ENCODE results near the gene AKAP14. TPM values are rescaled to one million over a fixed set of nuclear protein-coding genes. Genes with fewer than 3 reads are reported as not detected.
"Not testable (repeated sequence)": the region's sequence is repeated elsewhere in the genome, so short reads cannot be mapped to it uniquely, and the experiment has no call there.

AKAP14 gene
- total RNA-seq, 2 experiments from 2014 or later = not detected

DNA sequence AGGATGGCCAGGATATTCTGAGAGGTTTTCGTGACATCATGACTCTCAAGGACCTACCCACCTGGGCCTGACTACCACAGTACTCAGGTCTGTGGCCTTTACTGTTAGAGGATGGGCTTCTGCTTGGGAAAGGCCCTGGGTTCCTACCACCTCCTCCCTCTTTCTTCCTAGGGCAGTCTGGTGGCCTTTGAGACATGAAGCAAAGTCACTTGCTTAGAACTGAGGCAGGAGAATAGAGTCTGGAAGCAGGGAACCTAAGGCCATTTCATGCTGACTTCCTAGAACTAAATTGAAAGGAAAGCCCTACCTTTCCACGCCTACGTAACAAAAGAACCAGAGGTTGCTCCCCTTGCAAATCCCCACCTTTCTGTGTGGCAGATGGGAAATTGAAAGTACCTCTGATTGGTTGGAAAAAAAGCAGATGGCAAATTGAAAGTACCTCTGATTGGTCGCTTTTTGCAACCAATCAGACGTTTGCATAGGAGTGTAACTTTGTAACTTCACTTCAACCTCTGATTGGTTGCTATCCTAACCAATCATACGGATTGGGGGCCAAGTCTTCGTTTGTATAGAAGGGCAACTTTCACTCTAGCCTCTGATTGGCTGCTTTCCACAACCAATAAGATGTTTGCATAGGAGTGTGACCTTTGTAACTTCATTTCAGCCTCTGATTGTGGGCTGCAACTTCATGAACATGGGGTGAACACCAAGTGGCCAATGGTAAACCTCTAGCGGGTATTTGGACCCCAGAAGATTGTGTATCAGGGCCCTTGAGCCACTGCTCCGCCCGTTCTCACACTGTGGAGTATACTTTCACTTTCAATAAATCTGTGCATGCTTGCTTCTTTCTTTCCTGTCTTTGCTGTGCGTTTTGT, 9.9 kb upstream of the AKAP14 start:
- ChIA-PET CTCF (interaction anchor here (1.2 kb wide), 1 partner anchor 16 kb away, joined by 3 read pairs; no protein-coding TSS in a partner anchor), POLR2A (no interaction called here)
- ATAC-seq (peak; percentile 73), DNase-seq (peak; percentile 58)
- peak overlapping the region; percentile 45 for H3K4me3 Mint-ChIP-seq
- H3K36me3 Mint-ChIP-seq (ENCODE audit: low read depth) = peaks cover under 1% of the 10 kb centered on the region
- H3K4me1 Mint-ChIP-seq (ENCODE audit: low read depth) = peaks cover 13% of the 10 kb centered on the region
- peak overlapping the region; percentile 52 for H3K27ac Mint-ChIP-seq
- H3K27me3 Mint-ChIP-seq (ENCODE audit: low read depth) = no peaks in the 10 kb centered on the region
- H3K9me3 Mint-ChIP-seq (ENCODE audit: insufficient read depth) = no peaks in the 10 kb centered on the region

DNA sequence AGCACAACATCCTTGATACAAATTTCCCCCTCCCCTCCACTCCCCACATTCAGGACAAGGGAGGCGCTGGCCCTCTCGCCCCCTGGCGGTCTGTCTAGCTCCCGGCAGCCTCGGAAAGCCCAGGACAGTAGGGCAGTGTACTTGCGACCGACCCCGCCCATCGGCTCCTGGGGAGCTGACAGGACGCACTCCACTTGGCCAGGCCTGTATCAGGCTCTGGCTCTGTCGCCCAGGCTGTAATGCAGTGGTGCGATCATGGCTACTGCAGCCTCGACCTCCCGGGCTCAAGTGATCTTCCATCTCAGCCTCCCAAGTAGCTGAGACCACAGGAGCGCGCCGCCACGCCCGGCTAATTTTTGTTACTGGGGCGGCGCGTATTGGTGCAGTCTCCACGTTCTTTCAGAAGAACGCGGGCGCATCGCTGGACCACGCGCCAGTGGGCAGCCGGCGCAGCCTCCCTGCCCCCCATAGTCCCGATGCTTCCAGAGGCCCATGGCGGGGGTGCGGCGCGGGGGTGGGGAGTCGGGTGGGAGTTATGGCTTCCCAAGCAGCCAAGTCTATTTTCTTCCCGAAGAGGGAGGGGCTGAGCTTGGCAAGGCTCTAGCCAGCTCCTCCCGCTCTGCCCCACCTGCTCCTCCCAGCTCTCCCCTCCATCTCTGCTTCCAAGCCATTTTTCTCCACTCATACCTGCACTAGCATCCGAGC, 7.8 kb upstream of the AKAP14 start:
- Mint-ChIP-seq H3K9me3 (ENCODE audit: insufficient read depth) (no peaks in the 10 kb centered on the region), H3K27ac (no peak overlapping the region)
- CTCF ChIA-PET = interaction anchor here (0.8 to 2.1 kb wide), 9 partner anchors 9 to 406 kb away, joined by 3 to 6 read pairs (median 3); partner anchors contain the start of gene RPL39

DNA sequence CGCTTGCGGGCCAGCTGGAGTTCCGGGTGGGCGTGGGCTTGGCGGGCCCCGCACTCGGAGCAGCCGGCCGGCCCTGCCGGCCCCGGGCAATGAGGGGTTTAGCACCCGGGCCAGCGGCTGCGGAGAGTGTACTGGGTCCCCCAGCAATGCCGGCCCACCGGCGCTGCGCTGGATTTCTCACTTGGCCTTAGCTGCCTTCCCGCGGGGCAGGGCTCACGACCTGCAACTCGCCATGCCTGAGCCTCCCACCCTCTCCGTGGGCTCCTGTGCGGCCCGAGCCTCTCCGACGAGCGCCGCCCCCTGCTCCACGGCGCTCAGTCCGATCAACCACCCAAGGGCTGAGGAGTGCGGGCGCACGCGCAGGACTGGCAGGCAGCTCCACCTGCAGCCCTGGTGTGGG, 5.1 kb upstream of the AKAP14 start:
- DNase-seq; H3K9me3 Mint-ChIP-seq (ENCODE audit: insufficient read depth); H3K4me3 Mint-ChIP-seq; H3K27me3 Mint-ChIP-seq (ENCODE audit: low read depth); H3K27ac Mint-ChIP-seq; ATAC-seq; H3K36me3 Mint-ChIP-seq (ENCODE audit: low read depth); POLR2A ChIA-PET: not testable (repeated sequence)
- CTCF ChIA-PET = interaction anchor here (1.7 kb wide), 1 partner anchor 10 kb away, joined by 4 read pairs; no protein-coding TSS in a partner anchor
- peaks cover 12% of the 10 kb centered on the region for H3K4me1 Mint-ChIP-seq (ENCODE audit: low read depth)

More for the DNA sequence above, 7.8 kb upstream of the AKAP14 start:
- Mint-ChIP-seq H3K27me3 (ENCODE audit: low read depth) (no peaks in the 10 kb centered on the region), H3K4me1 (ENCODE audit: low read depth) (peaks cover 12% of the 10 kb centered on the region), H3K4me3 (peak overlapping the region; percentile 31), H3K36me3 (ENCODE audit: low read depth) (no peaks in the 10 kb centered on the region)
- DNase-seq (peak; percentile 58), ATAC-seq (peak; percentile 83)
- POLR2A ChIA-PET = interaction anchor here (1.0 kb wide), 1 partner anchor 18 kb away, joined by 5 read pairs; no protein-coding TSS in a partner anchor

DNA sequence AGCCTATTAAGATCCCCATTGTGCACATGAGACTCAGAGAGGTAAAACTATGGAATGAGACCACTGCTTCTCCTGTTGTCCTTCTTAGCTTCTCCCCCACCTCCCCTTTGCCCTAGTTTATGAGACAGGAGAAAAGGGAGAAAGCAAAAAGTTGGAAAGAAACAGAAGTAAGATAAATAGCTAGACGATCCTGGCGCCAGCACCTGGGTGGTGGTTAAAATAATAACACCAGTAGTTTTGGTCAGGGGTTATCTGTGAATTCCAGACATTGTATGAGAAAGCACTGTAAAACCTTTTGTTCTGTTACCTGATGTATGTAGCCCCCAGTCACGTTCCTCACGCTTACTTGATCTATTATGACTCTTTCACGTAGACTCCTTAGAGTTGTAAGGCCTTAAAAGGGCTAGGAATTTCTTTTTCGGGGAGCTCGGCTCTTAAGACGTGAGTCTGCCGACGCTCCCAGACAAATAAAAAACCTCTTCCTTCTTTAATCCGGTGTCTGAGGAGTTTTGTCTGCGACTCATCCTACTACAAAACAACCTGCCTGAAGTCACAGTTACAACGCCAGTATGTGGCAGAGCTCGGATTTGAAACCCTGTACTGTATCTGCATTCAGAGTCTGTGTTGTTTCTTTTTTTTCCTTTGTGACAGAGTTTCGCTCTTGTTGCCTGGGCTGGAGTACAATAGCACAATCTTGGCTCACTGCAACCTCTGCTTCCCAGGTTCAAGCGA, 3.6 kb upstream of the AKAP14 start:
- H3K4me1 Mint-ChIP-seq (ENCODE audit: low read depth); CTCF ChIA-PET; POLR2A ChIA-PET; DNase-seq; H3K4me3 Mint-ChIP-seq; H3K27me3 Mint-ChIP-seq (ENCODE audit: low read depth); H3K9me3 Mint-ChIP-seq (ENCODE audit: insufficient read depth); H3K36me3 Mint-ChIP-seq (ENCODE audit: low read depth); H3K27ac Mint-ChIP-seq; ATAC-seq: not testable (repeated sequence)

DNA sequence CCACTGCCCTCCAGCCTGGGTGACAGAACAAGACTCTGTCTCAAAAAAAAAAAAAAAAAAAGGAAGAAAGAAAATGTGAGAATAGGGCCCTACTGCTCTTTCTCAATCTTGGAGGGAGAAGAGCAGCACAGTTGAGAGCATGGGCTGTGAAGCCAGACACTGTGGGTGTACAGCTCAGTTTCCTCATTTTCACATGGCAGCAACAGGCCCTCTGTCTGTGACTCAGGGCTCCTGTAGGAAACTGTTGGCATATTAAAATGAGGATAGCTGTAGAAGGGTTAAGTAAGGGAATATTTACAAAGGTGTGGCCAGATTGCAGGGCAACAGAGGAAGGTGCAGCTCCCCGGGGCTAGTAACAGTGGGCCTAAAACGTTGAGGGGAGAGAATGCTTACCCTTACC, 3.4 kb downstream of the AKAP14 start:
- POLR2A ChIA-PET = no interaction called here
- H3K4me1 Mint-ChIP-seq (ENCODE audit: low read depth) = no peaks in the 10 kb centered on the region
- H3K9me3 Mint-ChIP-seq (ENCODE audit: insufficient read depth) = no peaks in the 10 kb centered on the region
- no peaks in the 10 kb centered on the region for H3K27me3 Mint-ChIP-seq (ENCODE audit: low read depth)
- no peak overlapping the region for H3K27ac Mint-ChIP-seq
- no peaks in the 10 kb centered on the region for H3K36me3 Mint-ChIP-seq (ENCODE audit: low read depth)
- ATAC-seq (no peak), DNase-seq (no peak)
- H3K4me3 Mint-ChIP-seq = no peak overlapping the region
- CTCF ChIA-PET = no interaction called here

DNA sequence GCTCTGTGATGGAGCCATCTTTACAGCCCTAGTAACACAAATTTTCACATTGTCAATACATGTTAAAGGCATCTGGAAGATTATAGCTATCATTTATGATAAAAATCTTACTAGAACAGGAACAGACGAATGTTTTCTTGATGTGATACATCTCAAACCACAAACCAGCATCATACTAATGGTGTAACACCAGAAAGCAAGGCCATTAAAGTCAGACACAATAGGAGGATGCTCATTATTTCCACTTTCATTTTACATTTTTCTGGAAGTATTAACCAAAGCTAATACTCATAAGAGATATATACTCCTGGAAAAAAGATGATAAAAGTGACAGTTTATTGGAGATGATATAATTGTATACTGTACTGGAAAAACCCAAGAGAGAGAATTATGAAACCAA, 5.3 kb downstream of the AKAP14 start:
- DNase-seq = no peak
- no peaks in the 10 kb centered on the region for H3K4me1 Mint-ChIP-seq (ENCODE audit: low read depth)
- H3K9me3 Mint-ChIP-seq (ENCODE audit: insufficient read depth) = no peaks in the 10 kb centered on the region
- CTCF ChIA-PET = interaction anchor here (1.0 kb wide), 1 partner anchor 12 kb away, joined by 5 read pairs; no protein-coding TSS in a partner anchor
- ATAC-seq = no peak
- no peak overlapping the region for H3K27ac Mint-ChIP-seq
- no peak overlapping the region for H3K4me3 Mint-ChIP-seq
- H3K27me3 Mint-ChIP-seq (ENCODE audit: low read depth) = no peaks in the 10 kb centered on the region
- no peaks in the 10 kb centered on the region for H3K36me3 Mint-ChIP-seq (ENCODE audit: low read depth)
- POLR2A ChIA-PET = interaction anchor here (0.7 kb wide), 1 partner anchor 10 kb away, joined by 3 read pairs; no protein-coding TSS in a partner anchor

DNA sequence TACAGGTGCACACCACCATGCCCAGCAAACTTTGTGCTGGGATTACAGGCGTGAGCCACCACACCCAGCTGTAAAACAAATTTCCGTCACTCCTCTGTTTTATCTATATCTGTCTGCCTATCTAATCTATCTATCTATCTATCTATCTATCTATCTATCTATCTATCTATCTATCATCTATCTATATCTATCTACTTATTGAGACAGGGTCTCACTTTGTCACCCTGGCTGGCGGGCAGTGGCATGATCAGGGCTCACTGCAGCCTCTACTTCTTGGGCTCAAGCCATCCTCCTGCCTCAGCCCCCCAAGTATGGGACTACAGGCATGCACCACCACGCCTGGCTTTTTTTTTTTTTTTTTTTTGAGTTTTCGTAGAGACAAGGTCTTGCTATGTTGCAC, 20.6 kb downstream of the AKAP14 start:
- no peaks in the 10 kb centered on the region for H3K36me3 Mint-ChIP-seq (ENCODE audit: low read depth)
- CTCF ChIA-PET = no interaction called here
- H3K27ac Mint-ChIP-seq = no peak overlapping the region
- POLR2A ChIA-PET = no interaction called here
- ATAC-seq (no peak), DNase-seq (no peak)
- H3K4me3 Mint-ChIP-seq = no peak overlapping the region
- no peaks in the 10 kb centered on the region for H3K27me3 Mint-ChIP-seq (ENCODE audit: low read depth)
- H3K9me3 Mint-ChIP-seq (ENCODE audit: insufficient read depth) = no peaks in the 10 kb centered on the region
- H3K4me1 Mint-ChIP-seq (ENCODE audit: low read depth) = no peaks in the 10 kb centered on the region

DNA sequence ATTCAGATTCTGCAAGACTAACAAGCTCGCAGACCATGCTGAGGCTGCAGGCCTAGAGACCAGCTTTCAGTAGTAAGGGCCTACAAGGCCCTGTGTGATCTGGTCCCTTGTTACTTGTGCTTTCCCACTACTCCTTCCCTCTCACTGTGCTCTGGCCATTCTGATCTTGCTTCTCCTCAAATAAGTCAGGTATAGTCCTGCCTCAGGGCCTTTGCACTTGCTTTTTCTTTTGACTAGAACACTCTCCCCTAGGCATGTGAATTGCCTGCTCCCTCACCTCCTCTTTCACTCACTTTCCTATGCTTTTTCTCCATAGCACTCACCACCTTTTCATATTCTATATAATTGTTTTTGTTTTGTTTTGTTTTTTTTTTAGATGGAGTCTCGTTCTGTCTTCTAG, 22.2 kb downstream of the AKAP14 start:
- no peak for ATAC-seq
- H3K4me1 Mint-ChIP-seq (ENCODE audit: low read depth) = no peaks in the 10 kb centered on the region

DNA sequence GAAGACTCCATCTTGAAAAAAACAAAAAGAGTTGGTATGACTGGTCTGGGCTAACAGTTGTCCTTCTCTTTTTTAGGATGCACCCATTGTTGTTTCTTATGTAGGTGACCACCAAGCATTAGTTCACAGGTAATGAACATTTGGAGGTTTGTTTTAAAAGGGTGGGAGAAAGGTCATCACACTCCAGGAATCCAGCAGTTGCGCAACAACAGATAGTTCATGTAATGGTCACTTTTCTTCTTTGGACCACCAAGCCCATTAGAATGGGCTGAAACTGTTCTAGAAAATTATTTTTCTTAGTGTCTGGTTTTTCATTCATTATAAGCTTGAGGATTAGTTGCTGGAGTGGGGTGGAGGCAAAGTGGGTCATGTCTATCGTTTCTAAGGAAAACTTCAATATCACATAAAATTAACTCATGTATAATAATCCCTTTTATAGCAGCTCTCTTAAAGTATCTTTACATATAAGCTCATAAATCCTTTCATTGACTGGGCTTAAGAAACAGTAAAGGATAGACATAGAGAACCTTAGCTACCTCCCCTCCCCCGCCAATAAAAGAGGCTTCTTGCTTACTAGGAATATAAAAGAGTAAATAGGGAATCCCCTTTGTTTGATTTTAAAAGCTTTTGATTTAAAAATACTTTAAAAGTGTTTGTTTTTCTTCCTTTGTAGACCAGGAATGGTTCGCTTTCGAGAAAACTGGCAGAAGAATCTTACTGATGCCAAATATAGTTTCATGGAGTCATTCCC, 24.3 kb downstream of the AKAP14 start:
- Mint-ChIP-seq H3K27me3 (ENCODE audit: low read depth) (no peaks in the 10 kb centered on the region), H3K9me3 (ENCODE audit: insufficient read depth) (no peaks in the 10 kb centered on the region), H3K4me1 (ENCODE audit: low read depth) (no peaks in the 10 kb centered on the region), H3K27ac (no peak overlapping the region), H3K36me3 (ENCODE audit: low read depth) (peaks cover 4% of the 10 kb centered on the region), H3K4me3 (no peak overlapping the region)
- ChIA-PET POLR2A (no interaction called here), CTCF (no interaction called here)
- no peak for ATAC-seq
- DNase-seq = no peak

More for the DNA sequence above, 22.2 kb downstream of the AKAP14 start:
- no peaks in the 10 kb centered on the region for H3K27me3 Mint-ChIP-seq (ENCODE audit: low read depth)
- no peaks in the 10 kb centered on the region for H3K36me3 Mint-ChIP-seq (ENCODE audit: low read depth)
- ChIA-PET POLR2A (interaction anchor here (0.6 kb wide), 1 partner anchor 178 kb away, joined by 3 read pairs; no protein-coding TSS in a partner anchor), CTCF (no interaction called here)
- no peak for DNase-seq
- no peak overlapping the region for H3K4me3 Mint-ChIP-seq
- H3K27ac Mint-ChIP-seq = no peak overlapping the region
- H3K9me3 Mint-ChIP-seq (ENCODE audit: insufficient read depth) = no peaks in the 10 kb centered on the region

DNA sequence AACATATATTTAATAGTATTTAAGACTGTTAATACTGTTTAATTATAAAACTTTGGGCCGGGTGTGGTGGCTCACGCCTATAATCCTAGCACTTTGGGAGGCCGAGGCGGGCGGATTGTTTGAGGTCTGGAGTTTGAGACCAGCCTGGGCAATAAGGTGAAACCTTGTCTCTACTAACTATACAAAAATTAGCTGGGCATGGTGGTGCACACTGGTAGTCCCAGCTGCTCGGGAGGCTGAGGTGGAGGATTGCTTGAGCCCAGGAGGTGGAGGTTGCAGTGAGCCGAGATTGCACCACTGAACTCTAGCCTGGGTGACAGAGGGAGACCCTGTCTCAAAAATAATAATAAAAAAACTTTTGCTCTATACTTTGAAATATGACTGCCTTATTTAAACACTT, 26.7 kb downstream of the AKAP14 start:
- H3K4me3 Mint-ChIP-seq; H3K9me3 Mint-ChIP-seq (ENCODE audit: insufficient read depth); DNase-seq; CTCF ChIA-PET; H3K27me3 Mint-ChIP-seq (ENCODE audit: low read depth); H3K27ac Mint-ChIP-seq; ATAC-seq; POLR2A ChIA-PET; H3K4me1 Mint-ChIP-seq (ENCODE audit: low read depth): not testable (repeated sequence)
- peaks cover 10% of the 10 kb centered on the region for H3K36me3 Mint-ChIP-seq (ENCODE audit: low read depth)

DNA sequence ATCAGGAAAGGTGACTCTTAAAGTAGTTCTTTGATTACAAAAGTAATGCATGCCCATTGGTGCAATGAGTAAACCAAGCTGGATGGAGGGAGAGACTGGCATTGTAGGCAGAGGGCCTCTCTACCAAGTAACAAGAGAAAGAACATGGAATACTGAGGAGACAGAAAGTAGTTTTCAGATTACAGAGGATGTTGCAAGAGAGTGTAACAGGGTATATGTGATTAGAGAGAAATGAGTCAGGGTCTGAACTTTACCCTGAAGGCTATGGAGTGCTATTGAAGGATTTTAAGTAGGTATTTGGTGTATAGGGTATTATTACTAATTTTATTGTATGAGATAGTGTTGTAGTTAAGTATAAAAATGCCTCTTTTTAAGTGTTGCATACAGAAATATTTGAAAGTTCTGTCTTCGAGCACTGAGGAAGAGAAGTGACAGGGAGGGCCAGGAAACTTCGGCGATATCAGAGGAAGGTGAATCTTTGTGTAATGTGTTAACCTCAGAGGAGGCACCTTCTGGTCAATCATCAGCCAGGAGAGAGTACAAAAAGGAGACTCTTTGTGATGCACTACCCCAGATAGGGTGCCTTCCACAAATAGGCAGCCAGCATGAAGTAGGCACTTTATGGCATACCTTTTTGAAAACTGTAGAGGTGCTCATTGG, 39.7 kb downstream of the AKAP14 start:
- H3K27me3 Mint-ChIP-seq (ENCODE audit: low read depth) = no peaks in the 10 kb centered on the region
- ATAC-seq = no peak
- no peaks in the 10 kb centered on the region for H3K9me3 Mint-ChIP-seq (ENCODE audit: insufficient read depth)

More for the DNA sequence above, 39.7 kb downstream of the AKAP14 start:
- ChIA-PET POLR2A (no interaction called here), CTCF (no interaction called here)
- Mint-ChIP-seq H3K4me1 (ENCODE audit: low read depth) (no peaks in the 10 kb centered on the region), H3K36me3 (ENCODE audit: low read depth) (peaks cover 10% of the 10 kb centered on the region), H3K4me3 (no peak overlapping the region), H3K27ac (no peak overlapping the region)
- no peak for DNase-seq
